NCI-H2081 (cell line): ENCODE measurements around the gene LRRC59.
"Not testable (repeated sequence)": the region's sequence is repeated elsewhere in the genome, so short reads cannot be mapped to it uniquely, and the experiment has no call there.

ENCODE experiments used
- DNase-seq, 2 experiments: peaks; one replicate each; lab custom pipeline; 2025; lab: John Stamatoyannopoulos, UW

The LRRC59 gene

DNA sequence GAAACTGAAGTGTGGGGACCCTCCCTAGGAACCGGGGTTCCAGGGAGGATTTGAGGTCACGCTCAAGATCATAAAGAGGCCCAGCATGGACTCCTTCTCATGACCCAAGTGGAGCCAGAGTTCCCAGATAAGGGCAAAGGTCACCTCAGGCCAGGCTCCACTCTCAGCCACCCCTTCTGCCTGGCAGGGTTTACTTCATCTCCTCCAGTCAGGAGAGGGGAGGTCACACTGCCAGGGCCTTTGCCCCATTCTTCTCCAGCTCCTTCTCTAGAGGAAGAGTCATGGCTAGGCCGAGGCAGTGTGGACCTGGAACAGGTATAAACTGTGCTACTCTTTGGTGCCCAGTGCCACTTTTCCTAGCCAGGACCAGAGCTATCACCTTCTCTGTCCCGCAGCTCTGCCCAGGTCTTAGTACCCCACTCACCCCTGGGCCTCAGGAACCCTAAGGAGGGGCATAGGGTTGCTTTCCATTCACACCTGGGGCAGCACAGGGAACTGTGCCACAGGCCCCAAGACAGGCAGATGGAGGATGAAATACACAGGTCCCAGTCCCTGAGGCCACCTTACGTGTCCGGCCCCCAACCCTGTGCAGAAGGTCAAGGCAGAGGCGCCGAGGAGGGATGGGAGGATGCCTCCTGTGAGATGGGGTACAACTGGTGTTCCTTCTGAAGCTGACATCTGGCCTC, 27.8 kb upstream of the LRRC59 start:
- no peak for DNase-seq

- no peak for DNase-seq
These were observed 27.1 kb upstream of the LRRC59 start for GRCh38 chr17:50424246-50424995.

DNA sequence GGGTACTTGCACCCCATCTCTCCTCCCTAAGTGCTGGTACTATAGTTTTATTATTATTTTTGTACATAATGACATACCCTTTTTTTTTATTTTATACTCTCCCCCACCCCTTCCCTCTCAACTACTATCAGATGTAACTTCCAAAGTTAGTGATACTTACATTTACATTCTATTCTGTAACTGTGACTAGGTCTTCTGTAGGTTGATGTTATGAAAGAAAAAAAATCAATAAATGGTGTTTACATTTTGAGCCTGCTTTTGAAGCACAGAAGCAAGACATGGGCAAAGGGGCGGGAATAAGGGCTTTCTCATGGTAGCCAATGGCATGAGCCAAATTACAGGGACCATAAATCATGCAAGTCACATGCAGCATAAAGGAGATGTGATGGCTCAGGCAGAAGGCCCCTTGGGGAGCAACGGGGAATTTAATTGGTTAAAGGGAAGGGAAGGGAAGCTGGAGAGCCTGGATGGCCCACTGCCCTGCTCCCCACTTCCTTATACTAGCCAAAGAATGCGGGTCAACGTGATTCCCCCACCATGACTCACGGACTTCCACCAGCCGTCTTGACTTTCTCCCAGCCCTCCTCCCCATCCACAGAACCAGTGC, 26.3 kb upstream of the LRRC59 start:
- peak in 1 of 2 experiments; percentile 8 for DNase-seq

GRCh38 chr17:50422738-50423137, 25.4 kb upstream of the LRRC59 start:
- DNase-seq: no peak

DNA sequence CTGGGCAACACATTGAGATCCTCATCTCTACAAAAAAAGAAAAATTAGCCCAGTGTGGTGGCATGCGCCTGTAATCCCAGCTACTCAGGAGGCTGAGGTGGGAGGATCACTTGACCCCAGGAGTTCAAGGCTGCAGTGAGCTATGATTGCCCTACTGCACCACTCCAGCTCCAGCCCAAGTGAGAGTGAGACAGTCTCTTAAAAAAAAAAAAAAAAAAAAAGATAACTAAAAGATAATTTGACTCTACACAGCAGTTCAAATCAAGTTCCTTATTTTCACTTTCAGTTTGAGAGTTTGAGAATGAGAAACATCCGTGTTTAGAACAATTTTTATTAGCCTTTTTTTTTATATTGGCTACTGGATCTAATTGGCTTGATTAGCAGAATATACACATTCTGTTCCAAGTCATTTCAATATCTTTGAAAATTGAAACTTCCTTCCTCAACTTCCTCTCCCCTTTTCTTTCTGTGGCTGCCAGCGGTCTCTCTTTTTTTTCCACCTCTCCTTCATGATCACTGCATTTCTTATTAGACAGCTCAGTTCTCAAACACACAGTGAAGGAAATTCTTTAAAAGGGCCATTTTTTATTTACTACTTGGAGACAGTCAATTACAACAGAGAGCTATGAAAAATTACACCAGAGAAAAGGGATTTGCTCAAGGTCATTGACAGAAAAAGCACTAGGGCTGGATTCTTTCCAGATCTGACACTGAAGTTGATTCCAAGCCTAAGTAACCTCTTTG, 24.2 kb upstream of the LRRC59 start:
- DNase-seq: no peak

DNA sequence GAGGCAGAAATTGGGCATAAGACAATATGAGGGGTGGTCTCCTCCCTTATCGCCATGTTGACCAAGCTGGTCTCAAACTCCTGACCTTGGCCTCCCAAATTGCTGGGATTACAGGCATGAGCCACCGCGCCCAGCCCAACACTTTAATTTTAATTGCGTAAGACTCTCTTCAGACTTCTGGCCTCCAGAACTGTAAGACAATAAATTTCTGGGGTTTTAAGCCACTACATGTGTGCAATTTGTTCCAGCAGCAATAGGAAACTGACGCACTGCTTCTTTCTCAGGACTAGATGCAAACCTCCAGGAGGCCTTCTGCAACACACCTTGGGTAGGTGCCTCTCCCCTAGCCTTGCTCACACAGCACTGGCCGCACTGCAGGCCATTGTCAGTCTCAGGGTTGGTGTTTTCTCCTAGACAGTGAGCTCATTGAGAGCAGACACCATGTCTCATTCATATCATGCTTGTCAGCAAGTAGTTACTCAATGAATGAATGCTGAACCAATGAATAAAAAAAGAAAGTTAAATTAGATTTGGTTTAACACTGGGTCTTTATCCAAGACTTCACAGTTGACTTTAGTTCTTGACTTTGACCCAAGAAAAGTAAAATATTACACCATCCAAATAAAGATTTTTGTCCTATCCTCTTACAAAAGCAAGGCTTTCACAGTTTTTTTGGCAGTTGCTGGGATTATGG, 23.2 kb upstream of the LRRC59 start:
- no peak for DNase-seq

- DNase-seq: not testable (repeated sequence)
These were observed 22.3 kb upstream of the LRRC59 start for GRCh38 chr17:50419577-50419976.

GRCh38 chr17:50414808-50415207, 17.5 kb upstream of the LRRC59 start:
- no peak for DNase-seq

- no peak for DNase-seq
These were observed 14.9 kb upstream of the LRRC59 start for GRCh38 chr17:50412188-50412732.

DNA sequence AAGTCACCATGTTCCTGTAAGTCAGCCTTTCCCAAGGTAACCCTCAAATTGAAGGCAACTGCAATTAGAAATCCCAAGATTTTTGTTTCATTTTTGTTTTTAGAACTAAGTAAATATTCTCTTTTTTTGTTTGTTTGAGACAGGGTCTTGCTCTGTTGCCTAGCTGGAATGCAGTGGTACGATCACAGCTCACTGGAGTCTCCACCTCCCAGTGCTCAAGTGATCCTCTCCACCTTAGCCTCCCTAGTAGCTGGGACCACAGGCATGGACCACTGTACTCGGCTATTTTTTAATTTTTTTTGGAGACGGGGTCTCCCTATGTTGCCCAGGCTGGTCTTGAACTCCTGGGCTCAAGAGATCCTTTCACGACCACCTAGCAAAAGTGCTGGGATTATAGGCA, 10.6 kb upstream of the LRRC59 start:
- no peak for DNase-seq

GRCh38 chr17:50406578-50406977, 9.3 kb upstream of the LRRC59 start:
- no peak for DNase-seq

- not testable (repeated sequence) for DNase-seq
These were observed 8.0 kb upstream of the LRRC59 start for GRCh38 chr17:50405351-50405750.

GRCh38 chr17:50399591-50399990, 2.3 kb upstream of the LRRC59 start:
- DNase-seq: not testable (repeated sequence)

DNA sequence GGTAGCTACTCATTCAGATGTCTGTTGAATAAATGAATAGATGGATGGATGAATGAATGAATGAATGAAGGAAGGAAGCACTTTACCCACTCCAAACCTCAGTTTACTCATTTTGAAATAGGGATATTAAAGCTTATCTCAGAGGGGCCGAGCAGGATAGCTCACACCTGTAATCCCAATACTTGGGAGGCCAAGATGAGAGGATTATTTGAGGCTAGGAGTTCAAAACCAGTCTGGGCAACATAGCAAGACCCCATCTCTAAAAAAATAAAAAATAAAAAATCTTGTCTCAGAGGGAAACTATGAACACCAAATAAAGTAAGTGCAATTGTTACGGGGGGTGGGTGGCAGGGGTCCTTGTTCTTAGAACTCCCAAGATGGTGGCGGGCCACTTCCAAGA, 1.3 kb upstream of the LRRC59 start:
- DNase-seq: not testable (repeated sequence)

GRCh38 chr17:50397919-50398285, 579 bp upstream of the LRRC59 start:
- no peak for DNase-seq

DNA sequence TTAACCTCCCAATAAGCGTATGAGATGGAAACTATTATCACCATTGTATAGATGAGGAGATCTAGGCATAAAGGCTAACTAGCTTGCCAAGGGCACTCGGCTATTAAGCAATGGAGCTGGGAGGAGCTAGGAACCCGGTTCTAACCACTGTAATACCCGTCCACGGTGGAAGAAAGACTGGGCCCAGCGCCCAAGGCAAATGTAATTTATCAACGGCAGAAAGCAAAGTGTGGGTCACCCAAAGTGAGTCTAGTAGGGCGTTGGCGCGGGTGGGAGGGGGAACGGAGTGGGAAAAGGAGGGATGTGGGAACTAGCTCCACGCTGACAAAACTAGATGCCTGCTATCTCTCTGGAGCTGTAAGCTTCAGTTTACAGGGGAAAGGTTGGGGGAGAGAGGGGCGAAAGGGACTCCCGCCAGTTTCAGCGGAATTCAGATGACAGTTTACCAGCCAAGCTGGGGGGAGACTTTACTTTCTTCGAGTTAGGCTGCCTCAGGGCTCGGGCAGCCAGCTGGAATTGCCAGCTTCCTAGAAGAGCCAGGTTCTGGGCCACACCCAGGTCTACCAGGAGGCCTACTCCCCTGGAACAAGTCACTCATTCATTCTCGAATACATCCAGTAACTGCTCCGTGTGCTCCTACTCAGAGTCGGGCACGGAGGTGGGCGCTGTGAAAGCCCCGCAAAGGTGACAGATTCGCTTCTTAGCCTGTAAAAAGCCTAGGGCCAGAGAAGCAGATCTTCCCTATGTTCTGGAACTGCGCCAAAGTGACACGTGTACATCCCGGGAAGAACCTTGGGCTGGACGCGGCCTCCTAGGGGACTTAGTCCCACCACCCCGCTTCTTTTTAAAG, 837 bp downstream of the LRRC59 start:
- DNase-seq: peak in 1 of 2 experiments; percentile 39

- no peak for DNase-seq
These were observed 2.6 kb downstream of the LRRC59 start for GRCh38 chr17:50394711-50395110.

DNA sequence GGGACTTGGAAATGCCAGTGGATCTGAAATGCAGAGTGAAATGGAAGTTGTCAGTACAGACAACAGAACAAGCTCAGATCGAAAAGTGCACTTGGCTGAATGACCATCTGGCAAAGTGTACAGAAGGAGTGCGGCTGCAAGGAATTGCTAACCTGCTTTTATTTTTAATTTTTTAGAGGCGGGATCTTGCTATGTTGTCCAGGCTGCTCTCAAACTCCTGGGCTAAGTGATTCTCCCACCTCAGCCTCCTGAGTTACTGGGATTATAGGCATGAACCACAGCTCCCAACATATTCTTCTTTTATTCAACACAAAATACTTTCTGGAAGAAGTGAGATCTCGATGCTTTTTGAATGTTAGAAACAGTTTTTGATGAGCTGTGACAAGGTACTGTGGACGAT, 3.6 kb downstream of the LRRC59 start:
- no peak for DNase-seq

DNA sequence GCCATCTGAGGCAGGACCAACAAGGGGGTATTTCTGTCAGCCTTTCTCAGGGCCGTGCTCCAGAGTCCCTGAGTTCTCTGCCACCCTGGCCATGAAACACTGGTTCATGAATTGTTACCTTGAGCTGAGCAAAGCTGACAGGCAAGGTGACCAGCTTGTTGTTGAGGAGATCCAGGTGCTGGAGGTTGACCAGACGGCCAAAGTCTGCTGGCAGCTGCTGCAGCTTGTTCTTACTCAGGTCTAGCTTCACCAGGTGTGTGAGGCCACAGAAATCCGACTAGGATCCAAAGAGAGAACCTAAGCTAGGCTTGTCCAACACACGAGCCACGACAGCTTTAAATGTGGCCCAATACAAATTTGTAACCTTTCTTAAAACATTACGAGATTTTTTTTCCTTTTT, 4.7 kb downstream of the LRRC59 start:
- DNase-seq: no peak

- no peak for DNase-seq
These were observed 7.8 kb downstream of the LRRC59 start for GRCh38 chr17:50389534-50389933.

GRCh38 chr17:50388728-50389127, 8.6 kb downstream of the LRRC59 start:
- DNase-seq: no peak
